Measurements from ENCODE around the gene CHADL. TPM values are rescaled to one million over a fixed set of nuclear protein-coding genes. Genes with fewer than 3 reads are reported as not detected.

The CHADL gene
- total and polyA plus RNA-seq, 2 experiments from 2014 or later = 1.6 TPM; not detected in 1

GRCh38 chr22:41245917-41246499 lies 5.3 kb upstream of the CHADL start (continued):
- TF ChIP-seq CTCF (conservative IDR thresholded peaks at IDR 0.05; ENCODE audit: low read depth in 2 of 2) (peak; percentile 54 to 72), NANOG (IDR thresholded peaks at IDR 0.05; ENCODE audit: borderline replicate concordance) (no peak), POLR2AphosphoS5 (IDR thresholded peaks at IDR 0.05; ENCODE audit: low read depth) (peak; percentile 18; the same call in 1 of the 2 replicates), ZNF331 (CRISPR knock-in tag; IDR thresholded peaks at IDR 0.05; ENCODE audit: low read depth) (no peak), STAT1 (IDR thresholded peaks at IDR 0.05; ENCODE audit: unreplicated experiment) (no peak), REST (IDR thresholded peaks at IDR 0.05; ENCODE audit: unreplicated experiment) (no peak), ZNF114 (CRISPR knock-in tag; IDR thresholded peaks at IDR 0.05) (no peak), ETS1 (IDR thresholded peaks at IDR 0.05) (no peak), CREB1 (CRISPR knock-in tag; IDR thresholded peaks at IDR 0.05; ENCODE audit: low read depth) (no peak), JUNB (IDR thresholded peaks at IDR 0.05; ENCODE audit: unreplicated experiment) (no peak)

GRCh38 chr22:41243361-41243760 lies 2.6 kb upstream of the CHADL start:
- peaks cover 3% of the 10 kb centered on the region; the same call in 1 of the 2 replicates for H3K4me1 ChIP-seq (ENCODE audit: insufficient read depth)
- H3K4me2 ChIP-seq = no peak overlapping the region
- Mint-ChIP-seq H3K27ac (peak overlapping the region; percentile 52; the same call in 1 of the 2 replicates), H3K9me3 (no peaks in the 10 kb centered on the region), H3K4me3 (no peak overlapping the region), H3K27me3 (ENCODE audit: insufficient read depth, low read depth, poor library complexity) (peaks cover 12% of the 10 kb centered on the region), H3K4me1 (peaks cover 4% of the 10 kb centered on the region; the same call in 1 of the 3 replicates), H3K36me3 (ENCODE audit: low read depth) (peaks cover 34% of the 10 kb centered on the region)
- no peaks in the 10 kb centered on the region; the same call in 1 of the 2 replicates for H4K20me1 ChIP-seq (replicated peaks; ENCODE audit: insufficient read depth)
- no peak overlapping the region for H2AFZ ChIP-seq
- H3K27me3 ChIP-seq (ENCODE audit: insufficient read depth) = no peaks in the 10 kb centered on the region
- peaks cover 7% of the 10 kb centered on the region for H3K36me3 ChIP-seq (ENCODE audit: insufficient read depth)
- no peaks in the 10 kb centered on the region for H3K9me2 ChIP-seq (ENCODE audit: insufficient read depth)
- no peak for ATAC-seq
- no peak overlapping the region for H3K4me3 ChIP-seq
- H3K27ac ChIP-seq (ENCODE audit: low read depth) = peak overlapping the region; percentile 45; the same call in 1 of the 2 replicates
- DNase-seq (ENCODE audit: low spot score) = no peak
- no peaks in the 10 kb centered on the region for H3K79me2 ChIP-seq (replicated peaks; ENCODE audit: insufficient read depth)
- H3F3A ChIP-seq (replicated peaks; ENCODE audit: low read depth) = peaks cover 32% of the 10 kb centered on the region
- TF ChIP-seq ZNF114 (CRISPR knock-in tag; IDR thresholded peaks at IDR 0.05) (no peak), NANOG (IDR thresholded peaks at IDR 0.05; ENCODE audit: borderline replicate concordance) (no peak), STAT1 (IDR thresholded peaks at IDR 0.05; ENCODE audit: unreplicated experiment) (no peak), ZNF462 (CRISPR knock-in tag; IDR thresholded peaks at IDR 0.05) (no peak)
